Left ventricle myocardium inferior (tissue), 1 donor: ENCODE measurements around the gene CUTC. TPM values are rescaled to one million over a fixed set of nuclear protein-coding genes. Genes with fewer than 3 reads are reported as not detected.

Source experiments
- DNase-seq: peaks from one replicate; pipeline ENCODE4 v3.0.0-alpha.2; 2020
- H3K27ac ChIP-seq: fragments of 200-600 bp; replicated peaks from 2 replicates; pipeline ENCODE4 v1.8.0; 2021
- H3K27me3 ChIP-seq: fragments of 200-600 bp; 2 replicates; pipeline ENCODE4 v1.8.0; 2021; ENCODE audit warnings: low read depth
- H3K36me3 ChIP-seq: fragments of 200-600 bp; 2 replicates; pipeline ENCODE4 v1.8.0; 2021
- H3K4me1 ChIP-seq: fragments of 200-600 bp; 2 replicates; pipeline ENCODE4 v1.8.0; 2021
- H3K4me3 ChIP-seq: fragments of 200-600 bp; 2 replicates; pipeline ENCODE4 v1.8.0; 2021; ENCODE audit warnings: mild to moderate bottlenecking, moderate library complexity
- H3K9me3 ChIP-seq: fragments of 200-600 bp; replicated peaks from 2 replicates; pipeline ENCODE4 v1.8.0; 2021
- intact Hi-C: fragments of 100-400 bp; cut with micrococcal nuclease; formaldehyde crosslinking; loops from one replicate; pipeline ENCODE4 v1.11.0; 2022
- total RNA-seq: library from RNA; stranded (reverse); fragmentation: NEBNext Ultra II Directional; extraction: Animal tissue kit (Norgen Biotek cat#: 25700); gene quantifications from one replicate; pipeline ENCODE4 v1.2.1, GENCODE V29; 2021
- TF ChIP-seq, protein P1 (sequence below): fragments of 200-600 bp; IDR thresholded peaks from 2 replicates; pipeline ENCODE4 v1.8.0; 2021; ENCODE audit warnings: antibody characterized with exemption, mild to moderate bottlenecking, borderline replicate concordance
- donor health status: DM: no; HTN: yes; CAD: no; lungs with severe emphysema.

The CUTC gene
- total RNA-seq, 1 donor from 2014 or later, result 41.0 TPM

DNA sequence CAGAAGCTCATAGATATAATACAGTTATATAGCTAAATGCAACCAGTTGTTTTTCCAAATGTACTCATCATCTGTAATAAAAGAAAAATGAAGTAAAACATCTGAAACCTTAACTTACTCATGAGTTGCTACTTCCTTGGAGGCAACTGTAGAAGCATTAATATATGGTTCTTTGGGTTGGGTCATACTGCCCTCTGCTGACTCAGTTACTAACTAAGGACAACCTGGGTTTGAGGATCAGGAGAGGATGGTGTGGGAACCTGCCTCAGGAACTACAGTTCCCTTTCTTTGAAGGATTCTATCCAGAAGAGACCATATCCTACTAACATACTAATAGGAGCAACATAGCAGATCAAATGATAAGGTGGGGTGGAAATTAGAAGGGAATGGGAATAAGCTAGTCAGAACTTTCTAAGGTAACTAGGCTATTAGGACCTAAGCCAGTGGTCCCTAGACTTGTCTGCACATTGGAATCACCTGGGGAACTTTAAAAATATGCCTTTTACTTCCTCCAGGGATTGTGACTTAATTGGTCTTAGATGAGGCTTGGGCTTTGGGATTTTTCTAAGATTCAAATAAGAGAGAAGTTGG, 20.8 kb upstream of the CUTC start:
- no peak for DNase-seq
- no peaks in the 10 kb centered on the region for H3K4me1 ChIP-seq
- peaks cover 62% of the 10 kb centered on the region for H3K36me3 ChIP-seq
- intact Hi-C loops, result no loop called here
- no peak overlapping the region for H3K27ac ChIP-seq
- H3K27me3 ChIP-seq, result no peaks in the 10 kb centered on the region
- H3K4me3 ChIP-seq, result no peak overlapping the region
- TF ChIP-seq, protein P1, sequence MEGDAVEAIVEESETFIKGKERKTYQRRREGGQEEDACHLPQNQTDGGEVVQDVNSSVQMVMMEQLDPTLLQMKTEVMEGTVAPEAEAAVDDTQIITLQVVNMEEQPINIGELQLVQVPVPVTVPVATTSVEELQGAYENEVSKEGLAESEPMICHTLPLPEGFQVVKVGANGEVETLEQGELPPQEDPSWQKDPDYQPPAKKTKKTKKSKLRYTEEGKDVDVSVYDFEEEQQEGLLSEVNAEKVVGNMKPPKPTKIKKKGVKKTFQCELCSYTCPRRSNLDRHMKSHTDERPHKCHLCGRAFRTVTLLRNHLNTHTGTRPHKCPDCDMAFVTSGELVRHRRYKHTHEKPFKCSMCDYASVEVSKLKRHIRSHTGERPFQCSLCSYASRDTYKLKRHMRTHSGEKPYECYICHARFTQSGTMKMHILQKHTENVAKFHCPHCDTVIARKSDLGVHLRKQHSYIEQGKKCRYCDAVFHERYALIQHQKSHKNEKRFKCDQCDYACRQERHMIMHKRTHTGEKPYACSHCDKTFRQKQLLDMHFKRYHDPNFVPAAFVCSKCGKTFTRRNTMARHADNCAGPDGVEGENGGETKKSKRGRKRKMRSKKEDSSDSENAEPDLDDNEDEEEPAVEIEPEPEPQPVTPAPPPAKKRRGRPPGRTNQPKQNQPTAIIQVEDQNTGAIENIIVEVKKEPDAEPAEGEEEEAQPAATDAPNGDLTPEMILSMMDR, result peak; percentile 58
- H3K9me3 ChIP-seq, result no peaks in the 10 kb centered on the region

DNA sequence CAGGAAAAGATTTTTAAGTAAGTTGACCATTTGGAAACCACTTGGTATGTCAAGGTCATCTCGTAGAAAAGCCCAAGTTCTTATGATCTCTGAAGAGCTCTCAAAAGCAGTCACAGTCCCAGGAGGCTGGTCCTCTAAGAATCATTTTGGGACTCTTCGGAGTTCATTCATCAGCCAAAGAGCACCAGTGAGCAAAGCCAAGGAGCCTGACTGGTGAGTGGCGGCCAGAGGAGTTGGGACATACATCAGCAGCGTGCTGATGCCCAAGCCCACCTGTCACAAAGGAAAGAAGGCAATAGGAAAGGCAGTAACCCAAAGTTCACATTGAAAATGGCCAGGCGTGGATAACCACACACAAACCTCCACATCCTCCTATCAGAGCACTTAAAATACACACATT, 17.6 kb upstream of the CUTC start:
- Histone ChIP-seq H3K27ac (no peak overlapping the region), H3K4me1 (peaks cover under 1% of the 10 kb centered on the region), H3K27me3 (no peaks in the 10 kb centered on the region), H3K9me3 (no peaks in the 10 kb centered on the region), H3K36me3 (peaks cover 77% of the 10 kb centered on the region), H3K4me3 (no peak overlapping the region)
- TF ChIP-seq, protein P1, result no peak
- intact Hi-C loops, result no loop called here
- no peak for DNase-seq

DNA sequence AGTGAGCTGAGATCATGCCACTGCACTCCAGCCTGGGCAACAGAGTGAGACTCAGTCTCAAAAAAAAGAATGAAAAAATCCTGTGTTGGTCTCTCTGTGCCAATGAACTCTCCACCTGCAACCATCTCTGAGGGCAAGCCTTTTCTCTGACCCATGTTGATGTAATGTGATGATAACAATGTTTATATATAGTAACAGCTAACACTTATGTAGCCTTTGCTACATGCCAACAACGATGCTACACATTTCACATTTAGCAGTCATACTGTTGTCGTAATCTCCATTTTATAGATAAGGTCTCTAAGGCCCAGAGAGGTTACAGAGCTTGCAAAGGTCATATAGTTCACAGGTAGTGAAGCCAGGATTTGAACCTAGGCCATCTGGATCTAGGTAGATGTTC, 11.6 kb upstream of the CUTC start:
- Histone ChIP-seq H3K4me1 (peaks cover 14% of the 10 kb centered on the region), H3K27me3 (no peaks in the 10 kb centered on the region), H3K36me3 (peaks cover 94% of the 10 kb centered on the region), H3K4me3 (no peak overlapping the region), H3K9me3 (no peaks in the 10 kb centered on the region), H3K27ac (no peak overlapping the region)
- TF ChIP-seq, protein P1, result no peak
- DNase-seq, result no peak
- intact Hi-C loops, result no loop called here

DNA sequence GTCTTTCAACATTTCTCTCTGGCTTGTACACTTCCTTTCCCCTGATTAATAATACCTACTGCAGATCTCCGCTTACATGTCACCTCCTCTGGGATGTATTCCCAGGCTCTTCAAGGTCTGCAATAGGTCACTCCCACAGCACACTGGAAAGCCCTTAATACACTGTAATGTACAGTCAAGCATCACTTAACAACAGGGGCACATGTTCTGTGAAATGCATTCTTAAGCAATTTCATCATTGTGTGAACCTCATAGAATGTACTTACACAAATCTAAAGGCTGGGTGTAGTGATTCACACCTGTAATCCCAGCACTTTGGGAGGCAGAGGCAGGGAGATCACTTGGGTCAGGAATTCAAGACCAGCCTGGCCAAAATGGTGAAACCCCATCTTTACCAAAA, 2.0 kb upstream of the CUTC start:
- H3K36me3 ChIP-seq, result peaks cover 42% of the 10 kb centered on the region
- no peak for DNase-seq
- H3K27me3 ChIP-seq, result no peaks in the 10 kb centered on the region
- peaks cover 38% of the 10 kb centered on the region for H3K4me1 ChIP-seq
- H3K9me3 ChIP-seq, result no peaks in the 10 kb centered on the region
- no peak overlapping the region for H3K4me3 ChIP-seq
- no peak overlapping the region for H3K27ac ChIP-seq
- intact Hi-C loops, result no loop called here
- TF ChIP-seq, protein P1, result no peak

DNA sequence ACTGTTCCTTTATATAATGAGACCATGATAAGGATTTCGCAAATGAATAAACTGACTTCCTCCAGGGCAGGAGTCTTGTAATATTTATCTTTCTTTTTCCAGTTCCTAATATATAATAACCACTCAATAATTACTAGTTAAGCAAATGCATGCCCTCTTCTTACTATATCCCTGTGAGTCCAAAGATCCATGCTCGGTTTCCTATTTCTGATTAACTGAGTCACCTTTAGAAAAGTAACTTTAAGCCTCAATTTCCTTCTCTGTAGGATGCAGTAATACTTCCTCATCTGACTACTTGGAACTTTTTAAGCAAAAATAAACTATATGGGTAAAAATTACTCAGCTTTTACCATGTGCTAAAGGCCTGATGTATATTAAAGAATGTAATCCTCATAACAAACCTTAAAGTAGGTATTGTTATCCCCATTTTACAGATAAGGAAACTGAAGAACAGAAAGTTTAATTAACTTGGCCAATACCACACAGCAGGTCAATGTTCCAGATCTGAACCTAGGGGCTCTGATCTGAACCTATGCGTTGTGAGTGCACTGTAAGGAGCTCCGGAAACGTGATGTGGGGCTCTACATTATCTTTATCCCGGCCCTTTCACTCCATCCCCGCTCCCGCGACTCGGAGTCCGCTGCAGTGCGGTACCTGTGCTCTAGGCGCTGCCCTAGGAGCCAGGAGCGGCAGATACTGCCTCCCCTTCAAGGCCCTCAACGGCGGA, 565 bp upstream of the CUTC start:
- H3K27me3 ChIP-seq, result no peaks in the 10 kb centered on the region
- H3K4me3 ChIP-seq, result peak overlapping the region; percentile 94
- no peaks in the 10 kb centered on the region for H3K9me3 ChIP-seq
- H3K36me3 ChIP-seq, result peaks cover 32% of the 10 kb centered on the region
- peak overlapping the region; percentile 97 for H3K27ac ChIP-seq
- TF ChIP-seq, protein P1, result no peak
- peaks cover 52% of the 10 kb centered on the region for H3K4me1 ChIP-seq
- DNase-seq, result no peak
- intact Hi-C loops, result no loop called here
